H1 (cell line): ENCODE measurements around the gene CTIF. TPM values are rescaled to one million over a fixed set of nuclear protein-coding genes. Genes with fewer than 3 reads are reported as not detected.

Experiments
- CTCF ChIA-PET: fragments of 300-600 bp; sonication (Branson Sonifier 250); formaldehyde crosslinking; loops from one replicate; lab custom pipeline; 2021; ENCODE audit not compliant: partially characterized antibody; lab: Charles Lee
- POLR2A ChIA-PET: fragments of 300-600 bp; sonication (Branson Sonifier 250); formaldehyde crosslinking; loops from one replicate; lab custom pipeline; 2021; ENCODE audit warnings: inconsistent platforms; ENCODE audit not compliant: partially characterized antibody; lab: Charles Lee
- DNase-seq, 2 experiments: peaks; one replicate each; pipeline versions ENCODE4 v3.0.0 to v3.0.0-alpha.2; 2010 to 2022; ENCODE audit warnings: low spot score in 2 of 2, low read depth in 1 of 2, mixed read lengths in 1 of 2
- FAIRE-seq: peaks from 2 replicates; lab custom pipeline; 2011; peaks lifted over from hg19 to GRCh38; lab: Jason Lieb, UNC
- H2AFZ ChIP-seq: 2 replicates; pipeline ENCODE4 v1.8.1; 2012; ENCODE audit warnings: low read length, inconsistent platforms
- H2AK5ac ChIP-seq: 2 replicates; pipeline ENCODE4 v1.6.1; 2013; ENCODE audit warnings: low read depth, low read length
- H2BK120ac ChIP-seq: replicated peaks from 2 replicates; pipeline ENCODE3; 2013; ENCODE audit warnings: low read depth, low read length, inconsistent platforms
- H2BK12ac ChIP-seq: 2 replicates; pipeline ENCODE4 v1.6.1; 2013; ENCODE audit warnings: low read depth, low read length
- H2BK15ac ChIP-seq: 2 replicates; pipeline ENCODE4 v1.6.1; 2013; ENCODE audit warnings: low read length
- H2BK20ac ChIP-seq: 2 replicates; pipeline ENCODE4 v1.6.1; 2013; ENCODE audit warnings: low read length
- H2BK5ac ChIP-seq: 2 replicates; pipeline ENCODE4 v1.6.1; 2013; ENCODE audit warnings: low read depth, low read length
- H3K14ac ChIP-seq: 2 replicates; pipeline ENCODE4 v1.6.1; 2013; ENCODE audit warnings: inconsistent platforms; ENCODE audit not compliant: insufficient read length
- H3K18ac ChIP-seq: 2 replicates; pipeline ENCODE4 v1.6.1; 2013; ENCODE audit warnings: low read length; ENCODE audit errors: extremely low read depth
- H3K23ac ChIP-seq: 2 replicates; pipeline ENCODE4 v1.6.1; 2013; ENCODE audit warnings: inconsistent platforms; ENCODE audit not compliant: insufficient read length
- H3K23me2 ChIP-seq: 2 replicates; pipeline ENCODE4 v1.6.1; 2013; ENCODE audit warnings: low read depth, low read length
- H3K27ac ChIP-seq: 2 replicates; pipeline ENCODE4 v1.6.1; 2011; ENCODE audit warnings: low read depth, low read length, inconsistent platforms
- H3K27me3 ChIP-seq, 4 experiments: replicated peaks in 1 of 4; 1 replicate in 1 of 4; 2 replicates in 3 of 4; pipeline versions ENCODE4 v1.6.1 to v1.8.1; 2011 to 2013; ENCODE audit warnings: low read length in 3 of 4, mild to moderate bottlenecking in 3 of 4, inconsistent platforms in 2 of 4, mixed read lengths in 2 of 4, moderate library complexity in 1 of 4; ENCODE audit not compliant: control insufficient read depth in 3 of 4, insufficient read depth in 3 of 4; ENCODE audit errors: extremely low read depth in 1 of 4
- H3K36me3 ChIP-seq, 4 experiments: 2 replicates each; pipeline versions ENCODE4 v1.6.1 to v1.8.1; 2011 to 2013; ENCODE audit warnings: mild to moderate bottlenecking in 4 of 4, low read length in 3 of 4, moderate library complexity in 2 of 4, control low read depth in 1 of 4, inconsistent platforms in 1 of 4; ENCODE audit not compliant: insufficient read depth in 4 of 4, control insufficient read depth in 2 of 4
- H3K4ac ChIP-seq: replicated peaks from 2 replicates; pipeline ENCODE3; 2013; ENCODE audit warnings: low read length, low read depth, mixed read lengths, inconsistent platforms; ENCODE audit not compliant: insufficient read length
- H3K4me1 ChIP-seq, 4 experiments: replicated peaks in 1 of 4; 1 replicate in 1 of 4; 2 replicates in 3 of 4; pipeline versions ENCODE4 v1.6.1 to v1.8.1; 2011 to 2013; ENCODE audit warnings: low read length in 3 of 4, inconsistent platforms in 2 of 4, mixed read lengths in 1 of 4; ENCODE audit not compliant: insufficient read depth in 4 of 4, control insufficient read depth in 3 of 4
- H3K4me2 ChIP-seq, 2 experiments: 2 replicates each; pipeline versions ENCODE4 v1.6.1 to v1.8.1; 2011 to 2013; ENCODE audit warnings: low read depth in 2 of 2, low read length in 2 of 2, control low read depth in 1 of 2, inconsistent platforms in 1 of 2, mild to moderate bottlenecking in 1 of 2; ENCODE audit not compliant: insufficient read depth in 1 of 2
- H3K4me3 ChIP-seq, 4 experiments: fragments of 200-600, 300-600 bp in 1 of 4; sonication (generic), shearing (Covaris generic), sonication (Bioruptor Twin) in 1 of 4; 2 replicates each; pipeline versions ENCODE4 v1.5.1 to v1.8.1; 2011 to 2016; ENCODE audit warnings: low read length in 4 of 4, low read depth in 3 of 4, control low read depth in 2 of 4, inconsistent platforms in 2 of 4, mild to moderate bottlenecking in 2 of 4, mixed read lengths in 1 of 4, moderate library complexity in 1 of 4; ENCODE audit not compliant: insufficient read depth in 2 of 4; ENCODE audit errors: extremely low read depth in 1 of 4
- H3K56ac ChIP-seq: replicated peaks from 2 replicates; pipeline ENCODE3; 2013; ENCODE audit warnings: low read depth, mild to moderate bottlenecking, mixed read lengths, low read length, inconsistent platforms; ENCODE audit not compliant: insufficient read length
- H3K79me1 ChIP-seq: 2 replicates; pipeline ENCODE4 v1.6.1; 2013; ENCODE audit warnings: low read depth, low read length, control low read depth
- H3K79me2 ChIP-seq, 2 experiments: 2 replicates each; pipeline versions ENCODE4 v1.6.1 to v1.8.1; 2012 to 2013; ENCODE audit warnings: low read length in 2 of 2, mild to moderate bottlenecking in 2 of 2, inconsistent platforms in 1 of 2; ENCODE audit not compliant: insufficient read depth in 2 of 2, control insufficient read depth in 1 of 2
- H3K9ac ChIP-seq, 4 experiments: replicated peaks in 1 of 4; 1 replicate in 1 of 4; 2 replicates in 3 of 4; pipeline versions ENCODE4 v1.6.1 to v1.8.1; 2011 to 2013; ENCODE audit warnings: low read depth in 3 of 4, low read length in 3 of 4, control low read depth in 2 of 4, mild to moderate bottlenecking in 2 of 4, moderate library complexity in 2 of 4, inconsistent platforms in 1 of 4; ENCODE audit errors: extremely low read depth in 1 of 4
- H3K9me3 ChIP-seq, 2 experiments: 2 replicates each; pipeline versions ENCODE4 v1.6.1 to v1.8.1; 2012 to 2013; ENCODE audit warnings: mild to moderate bottlenecking in 2 of 2, moderate library complexity in 2 of 2, control low read depth in 1 of 2, inconsistent platforms in 1 of 2, low read depth in 1 of 2, low read length in 1 of 2, mixed read lengths in 1 of 2; ENCODE audit not compliant: insufficient read depth in 2 of 2
- H4K20me1 ChIP-seq, 2 experiments: replicated peaks in 1 of 2; 2 replicates each; pipeline versions ENCODE3 to v1.8.1; 2011 to 2013; ENCODE audit warnings: inconsistent platforms in 2 of 2, low read length in 2 of 2, mild to moderate bottlenecking in 1 of 2; ENCODE audit not compliant: insufficient read depth in 2 of 2, control insufficient read depth in 1 of 2
- H4K5ac ChIP-seq: 2 replicates; pipeline ENCODE4 v1.6.1; 2013; ENCODE audit warnings: low read length, low read depth, mixed read lengths, inconsistent platforms; ENCODE audit not compliant: insufficient read length
- H4K8ac ChIP-seq: 2 replicates; pipeline ENCODE4 v1.8.0; 2013; ENCODE audit warnings: mild to moderate bottlenecking, moderate library complexity, low read length, inconsistent platforms; ENCODE audit not compliant: insufficient read depth; ENCODE audit errors: extremely low read depth
- H4K91ac ChIP-seq: replicated peaks from 2 replicates; pipeline ENCODE3; 2013; ENCODE audit warnings: low read length, mixed read lengths, inconsistent platforms; ENCODE audit not compliant: insufficient read length
- HDAC2 ChIP-seq, 2 experiments: fragments of 300-600 bp in 1 of 2; sonication (generic) in 1 of 2; IDR thresholded peaks; 2 replicates each; pipeline ENCODE4 v1.6.1; 2011 to 2012; ENCODE audit warnings: low read depth in 2 of 2, low read length in 2 of 2, mild to moderate bottlenecking in 2 of 2, moderate library complexity in 2 of 2, borderline replicate concordance in 1 of 2, inconsistent platforms in 1 of 2
- KDM4A ChIP-seq: IDR thresholded peaks from one replicate; pipeline ENCODE4 v1.7.1; 2012; ENCODE audit warnings: low read depth, mild to moderate bottlenecking, moderate library complexity, low read length, inconsistent platforms; ENCODE audit not compliant: severe bottlenecking
- PHF8 ChIP-seq: fragments of 200-600 bp; sonication (generic); conservative IDR thresholded peaks from 2 replicates; pipeline ENCODE4 v1.7.1; 2012; ENCODE audit warnings: low read depth, mild to moderate bottlenecking, inconsistent platforms, low read length, moderate library complexity
- RFX5 ChIP-seq: IDR thresholded peaks from 2 replicates; pipeline ENCODE4 v1.6.1; 2011; ENCODE audit warnings: low read depth, low read length, improper control_type of control experiment, borderline replicate concordance
- SIN3A ChIP-seq, 2 experiments: IDR thresholded peaks in 1 of 2; conservative IDR thresholded peaks in 1 of 2; 2 replicates each; pipeline ENCODE4 v1.6.1; 2011 to 2012; ENCODE audit warnings: low read length in 2 of 2, improper control_type of control experiment in 1 of 2, low read depth in 1 of 2, mild to moderate bottlenecking in 1 of 2
- YY1 ChIP-seq: IDR thresholded peaks from 2 replicates; pipeline ENCODE4 v1.6.1; 2011; ENCODE audit warnings: low read depth, mild to moderate bottlenecking, low read length
- WGBS, 2 experiments: shearing (Covaris generic) in 1 of 2; methylation state at CpG; one replicate each; pipeline versions ENCODE4 v1.1.6 to v1.1.7; 2013 to 2015; ENCODE audit warnings: low lambda C conversion rate in 2 of 2, mixed read lengths in 2 of 2, inconsistent platforms in 1 of 2, low coverage in 1 of 2, missing lambda C conversion rate in 1 of 2; ENCODE audit not compliant: insufficient replicate concordance in 2 of 2, insufficient coverage in 1 of 2, insufficient read length in 1 of 2; ENCODE audit errors: extremely low coverage in 1 of 2, missing lambda C conversion rate in 1 of 2; 5-methylcytosine and 5-hydroxymethylcytosine counted together
- polyA plus RNA-seq, 7 experiments: library from polyadenylated mRNA; depleted of rRNA in 3 of 7; stranded (reverse) in 5 of 7; unstranded in 2 of 7; fragments of >200 nt in 5 of 7; fragments of 200-250 nt in 2 of 7; gene quantifications; 1 replicate in 5 of 7; 2 replicates in 1 of 7; 4 replicates in 1 of 7; pipeline versions ENCODE4 v1.2.1 to v1.2.3, GENCODE V29; 2011 to 2013; ENCODE audit warnings: missing spikeins in 2 of 7, mixed read lengths in 2 of 7
- total RNA-seq: library from RNA; stranded (reverse); fragmentation: NEBNext Ultra II Directional; extraction: Animal tissue kit (Norgen Biotek cat#: 25700); gene quantifications from 2 replicates; pipeline ENCODE4 v1.2.1, GENCODE V29; 2021

Gene CTIF
- total and polyA plus RNA-seq, 2 of the 8 experiments (the other 6 are each of a cell fraction or from before 2014, with no cell fraction given): 9.0 to 17.8 TPM

- Histone ChIP-seq H3K27ac (no peak overlapping the region), H4K5ac (no peak overlapping the region), H3K4ac (no peak overlapping the region), H3K23me2 (peaks cover 2% of the 10 kb centered on the region; the same call in 1 of the 2 replicates), H2AK5ac (no peak overlapping the region), H3K9me3 (no peaks in the 10 kb centered on the region), H2BK15ac (no peak overlapping the region), H3K27me3 (no peaks in the 10 kb centered on the region), H3K79me1 (no peaks in the 10 kb centered on the region), H4K20me1 (no peaks in the 10 kb centered on the region), H3K56ac (no peak overlapping the region), H3K4me3 (no peak overlapping the region), H3K23ac (no peak overlapping the region), H3K4me2 (no peak overlapping the region), H4K8ac (no peak overlapping the region), H2BK5ac (no peak overlapping the region), H2BK20ac (no peak overlapping the region), H3K79me2 (no peaks in the 10 kb centered on the region), H3K36me3 (no peaks in the 10 kb centered on the region; a peak in 1 of 8 replicates), H2AFZ (no peak overlapping the region), H2BK120ac (no peak overlapping the region), H4K91ac (no peak overlapping the region), H3K4me1 (no peaks in the 10 kb centered on the region), H3K14ac (no peak overlapping the region), H3K18ac (no peak overlapping the region; the same call in 1 of the 2 replicates), H3K9ac (no peak overlapping the region), H2BK12ac (no peak overlapping the region)
- DNase-seq (no peak), FAIRE-seq (no peak)
- TF ChIP-seq KDM4A (no peak), RFX5 (no peak), YY1 (no peak), PHF8 (no peak), HDAC2 (IDR thresholded peaks at IDR 0.05; ENCODE audit: borderline replicate concordance in 1 of 2, low read depth in 2 of 2, low read length in 2 of 2) (no peak), SIN3A (conservative IDR thresholded peaks at IDR 0.05 in 1 of 2, IDR thresholded peaks at IDR 0.05 in 1 of 2; ENCODE audit: low read depth in 1 of 2, low read length in 2 of 2) (no peak)
- WGBS, 2 experiments: 90% methylated on average over 4 of the region's 4 CpGs; no CpG with 5 or more reads in 1 of the 2 experiments
- CTCF ChIA-PET: interaction anchor here (0.5 to 1.2 kb wide), 3 partner anchors 10 to 780 kb away, joined by 3 to 5 read pairs (median 3); no protein-coding TSS in a partner anchor
- POLR2A ChIA-PET: no interaction called here
These were observed 144.8 kb downstream of the CTIF start for GRCh38 chr18:48683661-48684060.
